Measurements from ENCODE around the gene WEE1. TPM values are rescaled to one million over a fixed set of nuclear protein-coding genes. Genes with fewer than 3 reads are reported as not detected.

The WEE1 gene
- total RNA-seq, 2 donors from 2014 or later: 52.0 to 103 TPM

DNA sequence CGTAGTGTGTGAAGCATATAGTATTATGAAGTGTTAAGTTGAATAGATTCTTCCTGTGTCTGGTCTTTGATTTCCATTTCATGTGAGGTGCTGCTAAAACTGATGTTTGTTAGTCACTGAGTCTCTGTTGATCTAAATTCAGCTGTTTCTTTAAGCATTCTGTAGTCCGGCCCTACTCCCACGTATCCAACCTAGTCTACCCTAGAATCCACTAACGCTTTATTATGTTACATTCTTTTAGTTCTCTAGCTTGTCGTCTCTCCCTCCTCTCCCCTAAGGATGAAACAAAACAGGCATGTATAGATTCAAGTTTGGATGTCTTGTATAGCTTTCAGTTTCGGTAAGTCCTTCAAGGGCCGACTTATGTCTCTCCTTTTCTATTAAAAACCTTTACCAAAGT, 4.1 kb downstream of the WEE1 start:
- no peaks in the 10 kb centered on the region for H3K27me3 ChIP-seq
- no peak for DNase-seq (ENCODE audit: low spot score)

DNA sequence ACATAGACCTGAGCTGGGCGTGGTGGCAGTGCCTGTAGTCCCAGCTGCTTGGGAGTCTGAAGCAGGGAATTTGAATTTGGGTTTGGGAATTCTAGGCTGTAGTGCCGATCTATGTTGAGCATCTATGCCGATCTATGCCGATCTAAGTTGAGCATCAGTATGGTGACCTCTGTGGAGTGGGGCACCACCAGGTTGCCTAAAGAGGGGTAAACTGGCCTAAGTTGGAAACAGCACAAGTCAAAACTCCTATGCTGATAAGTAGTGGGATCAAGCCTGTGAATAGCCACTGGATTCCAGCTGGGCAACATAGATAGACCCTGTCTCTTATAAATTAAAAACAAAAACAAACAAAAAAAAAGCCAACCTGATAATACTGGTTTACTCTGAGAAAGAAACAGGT, 7.4 kb downstream of the WEE1 start:
- Histone ChIP-seq H3K4me1 (no peaks in the 10 kb centered on the region), H3K27ac (no peak overlapping the region), H3K27me3 (no peaks in the 10 kb centered on the region), H3K36me3 (peaks cover 60% of the 10 kb centered on the region), H3K4me3 (no peak overlapping the region), H3K9me3 (no peaks in the 10 kb centered on the region)
- TF ChIP-seq, protein P1, sequence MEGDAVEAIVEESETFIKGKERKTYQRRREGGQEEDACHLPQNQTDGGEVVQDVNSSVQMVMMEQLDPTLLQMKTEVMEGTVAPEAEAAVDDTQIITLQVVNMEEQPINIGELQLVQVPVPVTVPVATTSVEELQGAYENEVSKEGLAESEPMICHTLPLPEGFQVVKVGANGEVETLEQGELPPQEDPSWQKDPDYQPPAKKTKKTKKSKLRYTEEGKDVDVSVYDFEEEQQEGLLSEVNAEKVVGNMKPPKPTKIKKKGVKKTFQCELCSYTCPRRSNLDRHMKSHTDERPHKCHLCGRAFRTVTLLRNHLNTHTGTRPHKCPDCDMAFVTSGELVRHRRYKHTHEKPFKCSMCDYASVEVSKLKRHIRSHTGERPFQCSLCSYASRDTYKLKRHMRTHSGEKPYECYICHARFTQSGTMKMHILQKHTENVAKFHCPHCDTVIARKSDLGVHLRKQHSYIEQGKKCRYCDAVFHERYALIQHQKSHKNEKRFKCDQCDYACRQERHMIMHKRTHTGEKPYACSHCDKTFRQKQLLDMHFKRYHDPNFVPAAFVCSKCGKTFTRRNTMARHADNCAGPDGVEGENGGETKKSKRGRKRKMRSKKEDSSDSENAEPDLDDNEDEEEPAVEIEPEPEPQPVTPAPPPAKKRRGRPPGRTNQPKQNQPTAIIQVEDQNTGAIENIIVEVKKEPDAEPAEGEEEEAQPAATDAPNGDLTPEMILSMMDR (IDR thresholded peaks at IDR 0.05): no peak
- no peak for DNase-seq (ENCODE audit: low spot score)

More for the DNA sequence above, 4.1 kb downstream of the WEE1 start:
- peaks cover 32% of the 10 kb centered on the region for H3K36me3 ChIP-seq
- H3K4me1 ChIP-seq: peaks cover 0 to 9% of the 10 kb centered on the region in 2 donors
- peak overlapping the region; percentile 98 to 99 for H3K27ac ChIP-seq
- H3K9me3 ChIP-seq: no peaks in the 10 kb centered on the region
- peak overlapping the region; percentile 72 to 75 for H3K4me3 ChIP-seq
- TF ChIP-seq, protein P1 (IDR thresholded peaks at IDR 0.05): no peak

DNA sequence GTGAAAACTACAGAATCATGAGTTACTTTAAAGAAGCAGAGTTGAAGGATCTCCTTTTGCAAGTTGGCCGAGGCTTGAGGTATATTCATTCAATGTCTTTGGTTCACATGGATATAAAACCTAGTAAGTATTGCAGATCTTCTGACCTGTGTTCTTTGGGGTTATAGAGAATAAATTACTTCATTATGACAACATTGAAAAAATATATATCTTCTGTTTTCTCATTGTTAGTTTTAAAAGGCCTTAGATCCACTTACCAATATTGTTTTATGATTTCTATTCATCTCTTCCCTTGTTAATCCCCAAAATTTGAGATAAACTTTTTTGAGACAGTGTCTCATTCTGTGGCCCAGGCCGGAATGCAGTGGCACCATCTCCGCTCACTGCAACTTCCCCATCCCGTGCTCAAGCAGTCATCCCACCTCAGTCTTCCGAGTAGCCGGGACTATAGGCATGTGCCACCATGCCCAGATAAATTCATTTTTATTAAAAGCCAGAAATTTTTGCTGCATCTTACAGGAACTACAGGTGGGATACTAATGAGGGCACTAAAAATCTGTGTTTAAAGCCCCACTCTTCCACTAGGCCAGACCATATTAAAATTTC, 8.2 kb downstream of the WEE1 start:
- DNase-seq (ENCODE audit: low spot score): no peak
- Histone ChIP-seq H3K4me1 (no peaks in the 10 kb centered on the region), H3K4me3 (no peak overlapping the region), H3K27me3 (no peaks in the 10 kb centered on the region), H3K9me3 (no peaks in the 10 kb centered on the region), H3K27ac (no peak overlapping the region), H3K36me3 (peaks cover 67% of the 10 kb centered on the region)
- TF ChIP-seq, protein P1 (IDR thresholded peaks at IDR 0.05): no peak

DNA sequence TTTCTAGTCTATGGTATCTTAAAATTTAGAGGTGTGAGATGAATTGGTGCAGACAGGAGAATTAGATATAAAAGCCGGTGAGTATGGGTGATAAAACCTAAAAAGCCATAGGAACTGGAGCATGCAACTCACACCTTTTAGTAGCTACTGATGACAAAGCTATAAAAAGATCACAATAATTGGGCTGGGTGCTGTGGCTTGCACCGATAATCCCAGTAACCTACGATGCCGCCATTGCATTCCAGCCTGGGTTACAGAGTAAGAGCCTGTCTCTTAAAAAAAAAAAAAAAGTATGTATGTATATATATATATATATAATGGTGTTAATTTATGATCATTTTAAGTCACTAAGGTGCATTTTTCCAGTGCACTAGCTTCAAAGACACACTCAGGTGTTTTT, 17.2 kb downstream of the WEE1 start:
- H3K27ac ChIP-seq: no peak overlapping the region
- H3K4me1 ChIP-seq: no peaks in the 10 kb centered on the region
- no peaks in the 10 kb centered on the region for H3K9me3 ChIP-seq
- H3K27me3 ChIP-seq: no peaks in the 10 kb centered on the region
- no peak for DNase-seq (ENCODE audit: low spot score)
- peaks cover 41% of the 10 kb centered on the region for H3K36me3 ChIP-seq
- no peak overlapping the region for H3K4me3 ChIP-seq
- TF ChIP-seq, protein P1 (IDR thresholded peaks at IDR 0.05): no peak

DNA sequence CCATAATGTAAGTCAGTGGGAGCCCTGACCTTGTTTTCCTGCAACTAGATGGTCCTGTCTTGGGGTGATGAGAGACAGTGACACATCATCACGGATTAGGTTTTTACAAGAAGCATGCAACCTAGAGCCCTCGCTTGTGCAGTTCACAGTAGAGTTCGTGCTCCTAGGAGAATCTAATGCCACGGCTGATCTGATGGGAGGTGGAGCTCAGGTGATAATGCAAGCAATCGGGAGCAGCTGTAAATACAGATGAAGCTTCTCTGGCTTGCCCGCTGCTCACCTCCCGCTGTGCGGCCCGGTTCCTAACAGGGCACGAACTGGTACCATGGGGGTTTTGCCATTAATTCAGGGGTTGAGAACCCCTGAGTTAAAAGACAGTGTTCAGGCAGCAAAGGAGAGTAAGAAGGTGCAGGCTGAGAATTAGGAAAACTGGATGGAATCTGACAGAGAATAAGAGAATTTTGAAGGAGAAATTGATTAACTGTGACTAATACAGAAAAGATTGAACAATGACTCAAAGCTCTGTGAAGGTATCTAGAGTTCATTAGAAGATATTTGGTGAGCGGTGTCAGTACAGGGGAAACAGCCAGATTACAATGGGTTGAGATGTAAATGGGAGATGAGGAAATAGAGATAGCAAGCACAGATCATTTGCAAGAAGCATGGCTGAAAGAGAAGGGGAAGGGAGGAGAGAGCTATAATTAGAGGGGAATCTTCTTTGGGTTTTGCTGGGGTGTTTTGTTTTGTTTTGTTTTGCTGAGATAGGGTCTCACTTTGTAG, 21.0 kb downstream of the WEE1 start:
- no peaks in the 10 kb centered on the region for H3K4me1 ChIP-seq

More for the DNA sequence above, 21.0 kb downstream of the WEE1 start:
- Histone ChIP-seq H3K36me3 (peaks cover 7% of the 10 kb centered on the region), H3K4me3 (no peak overlapping the region), H3K27ac (no peak overlapping the region), H3K27me3 (no peaks in the 10 kb centered on the region), H3K9me3 (no peaks in the 10 kb centered on the region)
- no peak for DNase-seq (ENCODE audit: low spot score)
- TF ChIP-seq, protein P1 (IDR thresholded peaks at IDR 0.05): no peak

All from right atrium auricular region (tissue), 2 donors.